Trophoblast cell (in vitro differentiated cells and primary cell): ENCODE results near the gene ZNF618.

Experiments used
- DNase-seq, 2 donors: peaks; one replicate each; pipeline ENCODE4 v3.0.0-alpha.2; 2016
- H2AFZ ChIP-seq: 2 replicates; pipeline ENCODE4 v1.6.1; 2013; ENCODE audit warnings: low read length, moderate library complexity, mild to moderate bottlenecking; ENCODE audit not compliant: insufficient read depth, poor library complexity
- H2AK5ac ChIP-seq: 2 replicates; pipeline ENCODE4 v1.6.1; 2013; ENCODE audit warnings: mild to moderate bottlenecking, low read length
- H2BK120ac ChIP-seq: 2 replicates; pipeline ENCODE4 v1.6.1; 2013; ENCODE audit warnings: low read length, mild to moderate bottlenecking, moderate library complexity; ENCODE audit not compliant: insufficient read depth, poor library complexity
- H2BK12ac ChIP-seq: 2 replicates; pipeline ENCODE4 v1.6.1; 2013; ENCODE audit warnings: mild to moderate bottlenecking, low read length, moderate library complexity
- H2BK5ac ChIP-seq: 2 replicates; pipeline ENCODE4 v1.6.1; 2013; ENCODE audit warnings: low read length, low read depth, moderate library complexity, mild to moderate bottlenecking; ENCODE audit not compliant: poor library complexity
- H3K14ac ChIP-seq: 2 replicates; pipeline ENCODE4 v1.6.1; 2013; ENCODE audit warnings: mild to moderate bottlenecking, low read length
- H3K18ac ChIP-seq: 2 replicates; pipeline ENCODE4 v1.6.1; 2013; ENCODE audit warnings: mild to moderate bottlenecking, low read length
- H3K23ac ChIP-seq: 2 replicates; pipeline ENCODE4 v1.6.1; 2013; ENCODE audit warnings: low read length
- H3K27ac ChIP-seq: 2 replicates; pipeline ENCODE4 v1.5.1; 2013; ENCODE audit warnings: low read depth, mild to moderate bottlenecking, inconsistent platforms, low read length, moderate library complexity
- H3K27me3 ChIP-seq: 2 replicates; pipeline ENCODE4 v1.6.1; 2013; ENCODE audit warnings: inconsistent platforms, mild to moderate bottlenecking, low read length, moderate library complexity; ENCODE audit not compliant: insufficient read depth
- H3K36me3 ChIP-seq, 2 experiments: 1 replicate in 1 of 2; 2 replicates in 1 of 2; pipeline ENCODE4 v1.6.1; 2013; ENCODE audit warnings: low read length in 2 of 2, mild to moderate bottlenecking in 2 of 2, moderate library complexity in 1 of 2; ENCODE audit not compliant: insufficient read depth in 2 of 2, control insufficient read depth in 1 of 2
- H3K4ac ChIP-seq: 2 replicates; pipeline ENCODE4 v1.6.1; 2013; ENCODE audit warnings: low read depth, mild to moderate bottlenecking, low read length, moderate library complexity
- H3K4me1 ChIP-seq, 2 experiments: 1 replicate in 1 of 2; 2 replicates in 1 of 2; pipeline ENCODE4 v1.6.1; 2013; ENCODE audit warnings: low read length in 2 of 2, mild to moderate bottlenecking in 2 of 2, moderate library complexity in 1 of 2; ENCODE audit not compliant: insufficient read depth in 2 of 2, control insufficient read depth in 1 of 2
- H3K4me2 ChIP-seq: 2 replicates; pipeline ENCODE4 v1.6.1; 2013; ENCODE audit warnings: inconsistent platforms, mild to moderate bottlenecking, low read length, moderate library complexity
- H3K4me3 ChIP-seq: 2 replicates; pipeline ENCODE4 v1.5.1; 2013; ENCODE audit warnings: mild to moderate bottlenecking, low read depth, low read length, inconsistent platforms
- H3K79me1 ChIP-seq: one replicate; pipeline ENCODE4 v1.6.1; 2013; ENCODE audit warnings: low read length
- H3K79me2 ChIP-seq: 2 replicates; pipeline ENCODE4 v1.6.1; 2013; ENCODE audit warnings: low read length, mild to moderate bottlenecking; ENCODE audit not compliant: control insufficient read depth, insufficient read depth, poor library complexity
- H3K9ac ChIP-seq: 2 replicates; pipeline ENCODE4 v1.6.1; 2013; ENCODE audit warnings: mild to moderate bottlenecking, low read length
- H3K9me3 ChIP-seq: 2 replicates; pipeline ENCODE4 v1.6.1; 2013; ENCODE audit warnings: low read depth, mild to moderate bottlenecking, control low read depth, inconsistent platforms, low read length; ENCODE audit not compliant: insufficient read depth
- H4K12ac ChIP-seq: 2 replicates; pipeline ENCODE4 v1.6.1; 2013; ENCODE audit warnings: low read depth, mild to moderate bottlenecking, low read length, moderate library complexity
- H4K8ac ChIP-seq: 2 replicates; pipeline ENCODE4 v1.6.1; 2013; ENCODE audit warnings: low read depth, mild to moderate bottlenecking, low read length, moderate library complexity
- H4K91ac ChIP-seq: one replicate; pipeline ENCODE4 v1.6.1; 2013; ENCODE audit warnings: low read depth, mild to moderate bottlenecking, low read length, moderate library complexity
- WGBS: extraction: QIAGEN DNeasy Blood & Tissue Kit; methylation state at CpG from one replicate; pipeline ENCODE4 v1.1.7; 2013; ENCODE audit warnings: missing lambda C conversion rate; ENCODE audit not compliant: insufficient read length, insufficient coverage; ENCODE audit errors: extremely low coverage; 5-methylcytosine and 5-hydroxymethylcytosine counted together

ZNF618 gene

DNA sequence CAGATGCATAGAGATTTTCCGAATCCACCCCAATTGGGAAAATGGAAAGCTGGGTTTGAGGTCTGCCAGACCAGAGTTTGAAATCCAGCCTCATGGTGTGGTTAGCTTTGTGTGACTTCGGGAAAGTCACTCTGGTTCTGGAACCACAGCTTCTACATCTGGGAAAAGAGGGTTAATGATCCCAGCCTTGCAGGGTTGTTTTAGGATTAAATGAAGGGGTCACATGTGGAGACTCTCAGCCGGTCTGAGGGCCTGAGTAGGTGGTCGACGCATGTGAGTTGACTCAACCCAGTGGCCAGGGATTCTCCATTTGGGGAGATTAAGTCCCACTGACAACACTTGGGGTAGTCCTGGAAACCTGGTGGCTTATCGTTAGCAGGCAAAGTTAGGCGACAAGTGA, 6.1 kb downstream of the ZNF618 start:
- Histone ChIP-seq H2BK120ac (no peak overlapping the region), H3K4ac (no peak overlapping the region), H3K14ac (no peak overlapping the region), H3K4me1 (peaks cover 0 to 6% of the 10 kb centered on the region in 2 experiments), H2AFZ (no peak overlapping the region), H3K36me3 (no peaks in the 10 kb centered on the region), H3K79me2 (no peaks in the 10 kb centered on the region), H4K8ac (no peak overlapping the region), H3K27ac (no peak overlapping the region), H4K12ac (no peak overlapping the region), H3K4me3 (no peak overlapping the region), H3K9ac (no peak overlapping the region), H3K9me3 (no peaks in the 10 kb centered on the region), H2AK5ac (no peak overlapping the region), H3K79me1 (no peaks in the 10 kb centered on the region), H2BK12ac (no peak overlapping the region), H3K18ac (no peak overlapping the region), H2BK5ac (no peak overlapping the region), H3K27me3 (no peaks in the 10 kb centered on the region), H4K91ac (no peak overlapping the region), H3K23ac (no peak overlapping the region), H3K4me2 (no peak overlapping the region)
- no CpG with 5 or more reads among the region's 7 CpGs for WGBS
- no peak for DNase-seq

- Histone ChIP-seq H2BK120ac (no peak overlapping the region), H3K9me3 (no peaks in the 10 kb centered on the region), H4K91ac (no peak overlapping the region), H4K8ac (no peak overlapping the region), H2AK5ac (no peak overlapping the region), H2BK5ac (no peak overlapping the region), H4K12ac (no peak overlapping the region), H3K9ac (no peak overlapping the region), H3K27ac (no peak overlapping the region), H3K4me3 (no peak overlapping the region), H3K4me1 (peaks cover 0 to 7% of the 10 kb centered on the region in 2 experiments), H2BK12ac (no peak overlapping the region), H3K23ac (no peak overlapping the region), H3K4ac (no peak overlapping the region), H3K36me3 (no peaks in the 10 kb centered on the region), H2AFZ (no peak overlapping the region), H3K79me2 (no peaks in the 10 kb centered on the region), H3K14ac (no peak overlapping the region), H3K4me2 (no peak overlapping the region), H3K18ac (no peak overlapping the region), H3K27me3 (no peaks in the 10 kb centered on the region), H3K79me1 (no peaks in the 10 kb centered on the region)
- WGBS, result no CpG with 5 or more reads among the region's 7 CpGs
- DNase-seq, result no peak
These were observed 6.6 kb downstream of the ZNF618 start for GRCh38 chr9:113882636-113883164.

DNA sequence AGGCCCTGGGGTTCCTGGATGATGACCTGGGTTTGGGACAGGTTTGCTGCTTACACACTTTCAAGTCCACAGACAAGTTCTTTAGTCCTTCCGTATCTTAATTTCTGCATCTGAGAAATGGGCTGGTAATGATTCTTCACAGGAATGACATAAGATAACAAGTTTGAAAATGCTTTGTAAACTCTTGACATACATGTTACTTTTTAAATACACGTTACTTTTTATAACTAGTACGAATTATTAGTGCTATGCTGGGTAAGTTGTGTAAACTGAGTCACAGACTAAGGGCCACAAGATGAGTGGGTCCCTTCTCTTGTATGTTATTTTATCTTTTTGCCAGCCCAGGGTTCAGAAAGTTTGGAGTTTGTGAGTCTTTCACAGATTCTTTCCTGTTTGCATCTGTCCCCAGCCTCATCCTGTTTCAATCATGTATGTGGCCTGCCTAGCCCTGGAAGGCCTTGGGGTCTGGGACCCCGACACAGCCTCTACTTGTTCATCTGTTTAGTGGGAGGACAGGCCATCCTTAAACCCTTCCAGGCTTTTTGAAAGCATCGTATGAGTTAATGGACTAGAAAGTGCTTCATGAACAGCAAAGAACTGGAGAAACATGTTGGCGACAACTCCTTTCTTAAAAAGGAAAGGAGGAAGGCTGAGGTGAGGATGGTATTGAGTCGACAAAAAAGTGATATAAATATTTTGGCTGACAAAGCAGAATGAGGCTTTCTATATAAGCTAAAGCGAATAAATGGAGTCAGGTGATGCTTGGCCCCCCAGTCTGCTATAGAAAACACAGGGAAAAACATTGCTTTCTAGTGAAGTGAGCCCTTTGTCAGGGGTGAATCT, 9.3 kb downstream of the ZNF618 start:
- H3K27me3 ChIP-seq, result no peaks in the 10 kb centered on the region
- no peaks in the 10 kb centered on the region for H3K79me1 ChIP-seq
- no peak overlapping the region for H3K4me2 ChIP-seq
- H2AK5ac ChIP-seq, result no peak overlapping the region
- H3K36me3 ChIP-seq, result no peaks in the 10 kb centered on the region
- no peak overlapping the region for H3K4me3 ChIP-seq
- H3K23ac ChIP-seq, result no peak overlapping the region
- H3K14ac ChIP-seq, result no peak overlapping the region
- no peak overlapping the region for H2BK12ac ChIP-seq
- H3K4me1 ChIP-seq, result peaks cover 0 to 7% of the 10 kb centered on the region in 2 experiments
- DNase-seq, result no peak
- H4K8ac ChIP-seq, result no peak overlapping the region
- H3K4ac ChIP-seq, result no peak overlapping the region
- no peak overlapping the region for H3K9ac ChIP-seq
- WGBS, result no CpG with 5 or more reads among the region's 8 CpGs
- no peak overlapping the region for H4K12ac ChIP-seq
- no peak overlapping the region for H3K18ac ChIP-seq
- H3K27ac ChIP-seq, result no peak overlapping the region
- H3K9me3 ChIP-seq, result no peaks in the 10 kb centered on the region
- H2AFZ ChIP-seq, result no peak overlapping the region
- H2BK5ac ChIP-seq, result no peak overlapping the region
- no peak overlapping the region for H2BK120ac ChIP-seq
- no peak overlapping the region for H4K91ac ChIP-seq
- no peaks in the 10 kb centered on the region for H3K79me2 ChIP-seq

DNA sequence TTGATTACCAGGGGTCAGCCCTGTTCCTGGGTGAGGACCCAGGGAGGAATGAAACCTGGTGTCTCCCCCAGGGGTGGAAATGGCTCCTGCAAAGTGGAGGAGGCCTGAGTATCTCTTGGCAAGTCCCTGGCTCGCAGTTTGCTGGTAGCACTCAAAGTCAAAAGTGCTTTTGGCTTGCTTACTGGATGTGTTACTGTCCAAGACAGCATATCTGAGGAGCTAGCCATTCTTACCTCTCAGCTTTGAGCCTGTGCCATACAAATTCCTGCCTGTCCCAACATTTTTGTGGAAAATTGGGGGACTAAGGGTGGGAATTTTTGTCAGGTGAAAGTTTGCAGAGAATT, 9.9 kb downstream of the ZNF618 start:
- Histone ChIP-seq H3K14ac (no peak overlapping the region), H3K27me3 (no peaks in the 10 kb centered on the region), H4K91ac (no peak overlapping the region), H3K9me3 (no peaks in the 10 kb centered on the region), H3K27ac (no peak overlapping the region), H3K36me3 (no peaks in the 10 kb centered on the region), H2AFZ (no peak overlapping the region), H3K4me2 (no peak overlapping the region), H2BK120ac (no peak overlapping the region), H4K8ac (no peak overlapping the region), H3K79me1 (no peaks in the 10 kb centered on the region), H2BK5ac (no peak overlapping the region), H3K4me1 (peaks cover 0 to 7% of the 10 kb centered on the region in 2 experiments), H3K4ac (no peak overlapping the region), H3K4me3 (no peak overlapping the region), H2AK5ac (no peak overlapping the region), H4K12ac (no peak overlapping the region), H3K9ac (peak overlapping the region; percentile 31), H2BK12ac (no peak overlapping the region), H3K79me2 (no peaks in the 10 kb centered on the region), H3K18ac (no peak overlapping the region), H3K23ac (peak overlapping the region; percentile 22)
- DNase-seq, result no peak
- no CpG with 5 or more reads among the region's 1 CpG for WGBS
